WTC11 (cell line): Measurements from ENCODE around the gene PDLIM7. TPM values are rescaled to one million over a fixed set of nuclear protein-coding genes. Genes with fewer than 3 reads are reported as not detected.

Source experiments
- ATAC-seq: fragments of 200-7000 bp; cut with Tn5 transposase; 2 replicates; pipeline ENCODE4 v1.10.0; 2021; ENCODE audit warnings: mild to moderate bottlenecking, moderate library complexity
- CTCF ChIA-PET: fragments of 300-600 bp; sonication (Branson Sonifier 250); formaldehyde crosslinking; loops from one replicate; lab custom pipeline; 2021; ENCODE audit warnings: antibody characterized with exemption; lab: Charles Lee
- POLR2A ChIA-PET: fragments of 350-600 bp; sonication (Branson Sonifier 250); formaldehyde crosslinking; loops from one replicate; lab custom pipeline; 2021; ENCODE audit warnings: antibody characterized with exemption; lab: Charles Lee
- DNase-seq: peaks from one replicate; pipeline ENCODE4 v3.0.0; 2021; ENCODE audit warnings: low spot score
- H3K27ac Mint-ChIP-seq: 2 replicates; pipeline ENCODE4 v1.8.0; 2021; ENCODE audit warnings: mixed read lengths
- H3K27me3 Mint-ChIP-seq: 2 replicates; pipeline ENCODE4 v1.8.0; 2021; ENCODE audit warnings: low read depth, mild to moderate bottlenecking, moderate library complexity, mixed read lengths
- H3K36me3 Mint-ChIP-seq: 2 replicates; pipeline ENCODE4 v1.8.0; 2021; ENCODE audit warnings: mixed read lengths
- H3K4me1 Mint-ChIP-seq: 2 replicates; pipeline ENCODE4 v1.8.0; 2022; ENCODE audit warnings: mixed read lengths
- H3K4me3 Mint-ChIP-seq: 2 replicates; pipeline ENCODE4 v1.8.0; 2021; ENCODE audit warnings: mild to moderate bottlenecking, moderate library complexity, mixed read lengths
- H3K9me3 Mint-ChIP-seq: 2 replicates; pipeline ENCODE4 v1.8.0; 2021; ENCODE audit warnings: mixed read lengths
- AR ChIP-seq: fragments of 250-450 bp; sonication (Bioruptor Pico); IDR thresholded peaks from 2 replicates; pipeline ENCODE4 v1.9.0; 2021; ENCODE audit warnings: mild to moderate bottlenecking
- ARID4B ChIP-seq: sonication (generic); formaldehyde crosslinking; IDR thresholded peaks from 2 replicates; pipeline ENCODE4 v1.8.0; 2023; ENCODE audit warnings: missing genetic modification reagents, mild to moderate bottlenecking, borderline replicate concordance
- ATF1 ChIP-seq: sonication (generic); formaldehyde crosslinking; IDR thresholded peaks from 2 replicates; pipeline ENCODE4 v1.8.1; 2023; ENCODE audit warnings: mild to moderate bottlenecking, moderate library complexity, missing genetic modification reagents
- CDX4 ChIP-seq: fragments of 250-450 bp; sonication (Bioruptor Pico); IDR thresholded peaks from 2 replicates; pipeline ENCODE4 v1.9.0; 2021; ENCODE audit warnings: moderate library complexity, mild to moderate bottlenecking, inconsistent platforms, borderline replicate concordance
- E2F1 ChIP-seq: sonication (generic); formaldehyde crosslinking; IDR thresholded peaks from 2 replicates; pipeline ENCODE4 v1.8.0; 2022; ENCODE audit warnings: mild to moderate bottlenecking, missing genetic modification reagents
- E2F4 ChIP-seq: sonication (generic); formaldehyde crosslinking; IDR thresholded peaks from 2 replicates; pipeline ENCODE4 v1.8.1; 2022; ENCODE audit warnings: low read depth, mild to moderate bottlenecking, moderate library complexity, missing genetic modification reagents, borderline replicate concordance
- ERG ChIP-seq: fragments of 250-450 bp; sonication (Bioruptor Pico); IDR thresholded peaks from 2 replicates; pipeline ENCODE4 v1.8.0; 2021; ENCODE audit warnings: mild to moderate bottlenecking
- ESRRA ChIP-seq: sonication (generic); formaldehyde crosslinking; IDR thresholded peaks from 2 replicates; pipeline ENCODE4 v1.8.1; 2022; ENCODE audit warnings: mild to moderate bottlenecking, missing genetic modification reagents, borderline replicate concordance
- IRF1 ChIP-seq: sonication (generic); formaldehyde crosslinking; IDR thresholded peaks from 2 replicates; pipeline ENCODE4 v1.8.0; 2023; ENCODE audit warnings: missing genetic modification reagents
- NFE2L1 ChIP-seq: sonication (generic); formaldehyde crosslinking; IDR thresholded peaks from 2 replicates; pipeline ENCODE4 v1.8.1; 2023; ENCODE audit warnings: missing genetic modification reagents
- PRDM15 ChIP-seq: sonication (generic); formaldehyde crosslinking; IDR thresholded peaks from 2 replicates; pipeline ENCODE4 v1.8.0; 2022; ENCODE audit warnings: missing genetic modification reagents
- SMAD3 ChIP-seq: sonication (generic); formaldehyde crosslinking; IDR thresholded peaks from 2 replicates; pipeline ENCODE4 v1.8.0; 2022; ENCODE audit warnings: missing genetic modification reagents, mild to moderate bottlenecking, borderline replicate concordance
- ZBTB43 ChIP-seq: sonication (generic); formaldehyde crosslinking; IDR thresholded peaks from 2 replicates; pipeline ENCODE4 v1.8.1; 2023; ENCODE audit warnings: mild to moderate bottlenecking, missing genetic modification reagents
- ZNF416 ChIP-seq: fragments of 250-450 bp; sonication (Bioruptor Pico); IDR thresholded peaks from 2 replicates; pipeline ENCODE4 v1.9.0; 2021; ENCODE audit warnings: mild to moderate bottlenecking, inconsistent platforms
- total RNA-seq: library from RNA; stranded (reverse); gene quantifications from 3 replicates; pipeline ENCODE4 v1.2.3, GENCODE V29; 2021

The PDLIM7 gene
- total RNA-seq, 1 experiment from 2014 or later, result 142 TPM

- Mint-ChIP-seq H3K36me3 (peaks cover 49% of the 10 kb centered on the region), H3K4me1 (no peaks in the 10 kb centered on the region), H3K27me3 (no peaks in the 10 kb centered on the region), H3K9me3 (no peaks in the 10 kb centered on the region), H3K4me3 (no peak overlapping the region), H3K27ac (peak overlapping the region; percentile 81)
- ChIA-PET CTCF (interaction anchor here (1.3 kb wide), 1 partner anchor 94 kb away, joined by 3 read pairs; no protein-coding TSS in a partner anchor), POLR2A (interaction anchor here (1.0 kb wide), 1 partner anchor 15 kb away, joined by 3 read pairs; no protein-coding TSS in a partner anchor)
- ATAC-seq (no peak), DNase-seq (no peak)
- TF ChIP-seq ESRRA (CRISPR knock-in tag) (no peak), ATF1 (CRISPR knock-in tag) (no peak), IRF1 (CRISPR knock-in tag) (no peak), SMAD3 (no peak), NFE2L1 (CRISPR knock-in tag) (no peak), ZNF416 (CRISPR knock-in tag) (no peak)
Observed at GRCh38 chr5:177483994-177484901, 13.2 kb downstream of the PDLIM7 start.

- Mint-ChIP-seq H3K27me3 (no peaks in the 10 kb centered on the region), H3K4me1 (no peaks in the 10 kb centered on the region), H3K27ac (no peak overlapping the region), H3K9me3 (no peaks in the 10 kb centered on the region), H3K4me3 (no peak overlapping the region), H3K36me3 (peaks cover 38% of the 10 kb centered on the region)
- ChIA-PET POLR2A (interaction anchor here (0.6 kb wide), 2 partner anchors 13 to 93 kb away, joined by 3 to 5 read pairs; no protein-coding TSS in a partner anchor), CTCF (interaction anchor here (16.7 kb wide), 1 partner anchor 10 kb away, joined by 230 read pairs; the partner anchor contains the start of gene PDLIM7)
- DNase-seq (no peak), ATAC-seq (no peak)
- no peak for TF ChIP-seq ARID4B (CRISPR knock-in tag)
- no peak for TF ChIP-seq AR (CRISPR knock-in tag)
- TF ChIP-seq ZBTB43 (CRISPR knock-in tag), result no peak
- no peak for TF ChIP-seq E2F4 (CRISPR knock-in tag)
- no peak for TF ChIP-seq ERG (CRISPR knock-in tag)
- no peak for TF ChIP-seq E2F1 (CRISPR knock-in tag)
- TF ChIP-seq PRDM15 (CRISPR knock-in tag), result no peak
- TF ChIP-seq CDX4, result no peak
Observed at GRCh38 chr5:177483042-177483441, 14.4 kb downstream of the PDLIM7 start.
